GM12878 (cell line): ENCODE measurements around the gene B4GALNT2. TPM values are rescaled to one million over a fixed set of nuclear protein-coding genes. Genes with fewer than 3 reads are reported as not detected.

ENCODE experiments used
- ASH2L ChIP-seq: fragments of 300-600, 200-600 bp; sonication (generic); IDR thresholded peaks from 2 replicates; pipeline ENCODE4 v1.6.1; 2017; ENCODE audit warnings: low read depth, mild to moderate bottlenecking, borderline replicate concordance
- ATF2 ChIP-seq: IDR thresholded peaks from 2 replicates; pipeline ENCODE4 v1.6.1; 2012; ENCODE audit warnings: low read length, inconsistent platforms
- BCL3 ChIP-seq: IDR thresholded peaks from 2 replicates; pipeline ENCODE4 v1.6.1; 2011; ENCODE audit warnings: borderline replicate concordance, low read depth, mild to moderate bottlenecking, moderate library complexity, low read length; ENCODE audit not compliant: insufficient read depth, poor library complexity, severe bottlenecking
- CBX3 ChIP-seq: fragments of 200-600 bp; sonication (generic); IDR thresholded peaks from 2 replicates; pipeline ENCODE4 v1.6.1; 2016; ENCODE audit warnings: low read depth, borderline replicate concordance
- CHD1 ChIP-seq: IDR thresholded peaks from 2 replicates; pipeline ENCODE4 v1.6.1; 2012; ENCODE audit warnings: low read depth, low read length, improper control_type of control experiment
- DPF2 ChIP-seq: fragments of 450-650 bp; IDR thresholded peaks from 2 replicates; pipeline ENCODE4 v1.6.1; 2017; ENCODE audit warnings: mild to moderate bottlenecking
- E2F4 ChIP-seq: IDR thresholded peaks from 2 replicates; pipeline ENCODE4 v1.6.1; 2012; ENCODE audit warnings: low read depth, low read length, improper control_type of control experiment
- EED ChIP-seq: sonication (generic); IDR thresholded peaks from 2 replicates; pipeline ENCODE4 v1.6.1; 2016; ENCODE audit warnings: antibody characterized with exemption, low read depth
- FOS ChIP-seq: IDR thresholded peaks from 3 replicates; pipeline ENCODE4 v1.6.1; 2011; ENCODE audit warnings: borderline replicate concordance; ENCODE audit not compliant: insufficient read length; ENCODE audit errors: extremely low read depth
- IKZF1 ChIP-seq: fragments of 450-650 bp; conservative IDR thresholded peaks from 2 replicates; pipeline ENCODE4 v1.6.1; 2017; ENCODE audit warnings: antibody characterized with exemption, mild to moderate bottlenecking
- IRF4 ChIP-seq: IDR thresholded peaks from 2 replicates; pipeline ENCODE4 v1.6.1; 2011; ENCODE audit warnings: low read depth, low read length
- JUNB ChIP-seq: IDR thresholded peaks from 2 replicates; pipeline ENCODE4 v1.6.1; 2016; ENCODE audit warnings: antibody characterized with exemption, mild to moderate bottlenecking
- KDM1A ChIP-seq: fragments of 200-600 bp; sonication (generic); IDR thresholded peaks from 2 replicates; pipeline ENCODE4 v1.6.1; 2016; ENCODE audit warnings: borderline replicate concordance
- MYC ChIP-seq: IDR thresholded peaks from 2 replicates; pipeline ENCODE4 v1.6.1; 2011; ENCODE audit warnings: mild to moderate bottlenecking, low read length, moderate library complexity, inconsistent platforms; ENCODE audit not compliant: insufficient read depth, insufficient replicate concordance, insufficient read length, severe bottlenecking
- RBBP5 ChIP-seq: fragments of 200-600 bp; sonication (generic); conservative IDR thresholded peaks from 2 replicates; pipeline ENCODE4 v1.6.1; 2016
- RCOR1 ChIP-seq: conservative IDR thresholded peaks from 2 replicates; pipeline ENCODE4 v1.6.1; 2012; ENCODE audit warnings: low read depth, low read length, improper control_type of control experiment
- REST ChIP-seq: IDR thresholded peaks from 2 replicates; pipeline ENCODE4 v1.6.1; 2012; ENCODE audit warnings: mild to moderate bottlenecking, low read depth, low read length
- RUNX3 ChIP-seq: IDR thresholded peaks from 2 replicates; pipeline ENCODE4 v1.6.1; 2012; ENCODE audit warnings: low read length, inconsistent platforms
- SMAD5 ChIP-seq: IDR thresholded peaks from 2 replicates; pipeline ENCODE4 v1.6.1; 2016; ENCODE audit warnings: antibody characterized with exemption, low read depth
- STAT3 ChIP-seq: IDR thresholded peaks from 2 replicates; pipeline ENCODE4 v1.6.1; 2011; ENCODE audit warnings: low read depth, low read length, improper control_type of control experiment
- USF2 ChIP-seq: IDR thresholded peaks from 2 replicates; pipeline ENCODE4 v1.6.1; 2011; ENCODE audit warnings: low read depth, low read length, improper control_type of control experiment, borderline replicate concordance
- YY1 ChIP-seq: IDR thresholded peaks from 2 replicates; pipeline ENCODE4 v1.6.1; 2011; ENCODE audit warnings: low read depth, mild to moderate bottlenecking, low read length
- ZNF274 ChIP-seq: IDR thresholded peaks from one replicate; pipeline ENCODE4 v1.8.0; 2011; ENCODE audit not compliant: insufficient read length, insufficient read depth
- polyA plus RNA-seq, 11 experiments: library from polyadenylated mRNA; depleted of rRNA in 4 of 11; unstranded in 6 of 11; stranded (reverse) in 5 of 11; fragments of >200 nt; fragmentation: Nextera tagmentation in 4 of 11; fragmentation: Illumina TruSeq in 1 of 11; extraction: Ambion mirVana in 4 of 11; extraction: Trizol in 1 of 11; gene quantifications; 1 replicate in 1 of 11; 2 replicates in 10 of 11; pipeline versions ENCODE4 v1.2.1 to v1.2.3, GENCODE V29; 2011 to 2016; ENCODE audit warnings: inconsistent platforms in 2 of 11, missing spikeins in 2 of 11, low read depth in 1 of 11
- total RNA-seq, 4 experiments: library from RNA; depleted of rRNA in 3 of 4; stranded (reverse); fragments of >200 nt in 3 of 4; fragmentation: Illumina TruSeq in 1 of 4; extraction: Trizol in 1 of 4; gene quantifications; 2 replicates each; pipeline versions ENCODE4 v1.2.1 to v1.2.3, GENCODE V29; 2013 to 2021

The B4GALNT2 gene
- total and polyA plus RNA-seq, 10 of the 15 experiments (the other 5 are each of a cell fraction or from before 2014, with no cell fraction given), result not detected

- TF ChIP-seq REST (no peak), FOS (no peak), E2F4 (no peak), MYC (no peak), ASH2L (no peak), IRF4 (0 out of 2 replicates have a peak, but pooled peaks have one; percentile 19), RUNX3 (peak; percentile 83), STAT3 (no peak), JUNB (peak; percentile 85), IKZF1 (peak; percentile 97), RCOR1 (no peak), YY1 (no peak), DPF2 (peak; percentile 82), RBBP5 (no peak), EED (peak; percentile 95), SMAD5 (no peak; the same call in 1 of the 2 replicates), CHD1 (peak; percentile 21; the same call in 1 of the 2 replicates), CBX3 (no peak), USF2 (no peak; the same call in 1 of the 2 replicates), ZNF274 (no peak), KDM1A (no peak), BCL3 (peak; percentile 44), ATF2 (peak; percentile 82)
Observed at GRCh38 chr17:49193513-49194296, 61.1 kb downstream of the B4GALNT2 start (continued).
